Measurements from ENCODE around the gene DDX17. TPM values are rescaled to one million over a fixed set of nuclear protein-coding genes. Genes with fewer than 3 reads are reported as not detected.

DDX17 gene
- 121 TPM for polyA plus RNA-seq (2013, experiment 1 of 2)
- polyA plus RNA-seq (2013, experiment 2 of 2): 114 TPM

DNA sequence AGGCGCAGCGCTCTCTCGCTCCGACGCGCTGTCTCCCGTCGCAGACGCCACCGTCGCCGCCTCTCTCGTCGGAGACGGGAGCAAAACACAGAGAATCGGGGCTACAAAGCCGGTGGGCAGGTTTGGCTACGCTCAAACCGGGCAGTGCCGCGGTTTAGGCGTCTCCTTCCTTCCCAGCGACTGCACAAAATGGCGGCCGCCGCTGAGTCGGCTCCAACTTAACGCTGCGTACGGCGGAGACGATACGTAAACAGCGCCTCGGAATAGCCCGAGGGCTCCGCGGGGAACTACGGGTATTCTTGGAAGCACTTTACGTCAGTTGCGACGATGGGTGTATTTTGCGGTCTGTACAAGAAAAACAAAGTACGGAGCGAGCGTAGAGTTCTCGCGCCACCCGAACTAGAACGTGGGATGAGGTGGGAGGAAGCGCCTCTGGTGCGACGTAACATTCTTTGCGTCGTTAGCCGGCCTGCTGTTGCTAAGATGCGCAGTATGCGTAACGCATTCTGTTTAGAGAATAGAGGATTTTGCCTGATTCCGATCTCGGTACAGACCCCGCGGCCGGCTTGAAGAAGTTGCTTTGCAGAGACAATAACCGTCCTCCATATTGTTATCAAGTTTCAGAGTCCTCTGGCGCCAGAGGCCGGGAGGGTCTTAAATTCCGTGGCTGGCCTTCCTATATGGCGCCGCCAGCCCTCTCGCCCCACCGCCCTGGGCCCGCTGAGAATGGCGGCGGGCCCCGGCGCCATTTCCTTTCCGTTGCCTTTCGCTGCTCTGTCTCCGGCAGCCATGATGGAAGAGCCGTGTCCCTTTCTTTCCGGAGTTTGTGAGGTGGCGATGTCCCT is at the start of gene DDX17:
TSS of gene DDX17 (minus strand) at position 194 of the 845 bp plus-strand sequence.
- H3K9me3 ChIP-seq (ENCODE audit: control insufficient read depth, low read length): no peaks in the 10 kb centered on the region
- no peaks in the 10 kb centered on the region for H3K27me3 ChIP-seq (ENCODE audit: control insufficient read depth in 1 of 2, insufficient read depth in 1 of 2, low read length in 2 of 2)
- peaks cover 4% of the 10 kb centered on the region for H3K79me1 ChIP-seq (replicated peaks; ENCODE audit: low read length, poor library complexity, severe bottlenecking)
- H3K4me2 ChIP-seq (ENCODE audit: low read length, poor library complexity, severe bottlenecking): peak within 1 kb of the TSS; percentile 62
- H3K14ac ChIP-seq (ENCODE audit: low read length in 2 of 2): peak within 1 kb of the TSS; percentile 55 to 97
- H3K36me3 ChIP-seq (ENCODE audit: control insufficient read depth in 1 of 2, insufficient read depth in 2 of 2, low read depth in 1 of 2, low read length in 2 of 2): peaks cover 7 to 27% of the 10 kb centered on the region in 2 experiments
- WGBS: 4% methylated on average over 83 of the region's 83 CpGs
- H2BK12ac ChIP-seq (ENCODE audit: low read length in 2 of 2): peak within 1 kb of the TSS in 1 of 2 experiments; percentile 19
- H2BK5ac ChIP-seq (ENCODE audit: low read depth, low read length, poor library complexity, severe bottlenecking): peak within 1 kb of the TSS; percentile 99
- peak within 1 kb of the TSS; percentile 99 to 100 for H3K18ac ChIP-seq (ENCODE audit: low read depth in 1 of 2, low read length in 2 of 2)
- peak within 1 kb of the TSS; percentile 84 to 92 for H3K4me3 ChIP-seq (ENCODE audit: insufficient read depth in 1 of 2, low read depth in 1 of 2, low read length in 2 of 2)
- H3K27ac ChIP-seq (ENCODE audit: low read length, poor library complexity, severe bottlenecking): peak within 1 kb of the TSS; percentile 98
- H2AFZ ChIP-seq (ENCODE audit: low read depth, low read length): peak within 1 kb of the TSS; percentile 83
- DNase-seq: peak; percentile 97
- peaks cover 3% of the 10 kb centered on the region for H3K4me1 ChIP-seq (ENCODE audit: control insufficient read depth, insufficient read depth, low read depth, low read length)
- H4K91ac ChIP-seq (ENCODE audit: low read length): peak within 1 kb of the TSS; percentile 100
- peak within 1 kb of the TSS; percentile 99 to 100 for H3K4ac ChIP-seq (ENCODE audit: low read depth in 1 of 2, low read length in 2 of 2)
- H2BK120ac ChIP-seq (ENCODE audit: low read depth, low read length): peak within 1 kb of the TSS; percentile 99
- peak within 1 kb of the TSS; percentile 100 for H4K8ac ChIP-seq (ENCODE audit: low read length)
- peak within 1 kb of the TSS; percentile 100 for H2BK15ac ChIP-seq (ENCODE audit: low read depth, poor library complexity, severe bottlenecking)
- H2AK5ac ChIP-seq (ENCODE audit: low read length, severe bottlenecking): peak within 1 kb of the TSS; percentile 94
- H3K23ac ChIP-seq (ENCODE audit: low read length in 2 of 2): peak within 1 kb of the TSS; percentile 29 to 97
- peak within 1 kb of the TSS; percentile 99 for H3K9ac ChIP-seq (ENCODE audit: low read length)

DNA sequence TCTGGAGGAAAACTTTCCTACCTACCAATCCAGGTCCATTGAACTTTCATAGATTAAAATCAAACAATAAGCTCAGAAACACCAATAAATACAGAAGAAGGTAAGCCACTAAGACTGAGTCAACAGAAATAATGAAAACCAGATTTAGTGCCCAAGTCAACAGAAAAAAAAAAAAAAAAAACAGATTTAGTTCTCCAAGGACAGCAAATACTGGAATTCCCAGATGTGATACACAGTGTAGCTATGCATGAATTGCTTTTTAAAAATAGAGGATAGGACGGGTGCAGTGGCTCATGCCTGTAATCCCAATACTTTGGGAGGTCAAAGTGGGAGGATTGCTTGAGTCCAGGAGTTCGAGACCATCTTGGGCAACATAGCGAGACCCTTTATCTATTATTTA is 48.2 kb upstream of the DDX17 start:
- no peak overlapping the region for H3K4ac ChIP-seq (ENCODE audit: low read depth in 1 of 2, low read length in 2 of 2)
- no peak overlapping the region for H3K27ac ChIP-seq (ENCODE audit: low read length, poor library complexity, severe bottlenecking)
- no peak overlapping the region for H2AFZ ChIP-seq (ENCODE audit: low read depth, low read length)
- H4K8ac ChIP-seq (ENCODE audit: low read length): no peak overlapping the region
- no peak overlapping the region for H3K4me2 ChIP-seq (ENCODE audit: low read length, poor library complexity, severe bottlenecking)
- WGBS: 89% methylated on average over 1 of the region's 3 CpGs
- H2BK5ac ChIP-seq (ENCODE audit: low read depth, low read length, poor library complexity, severe bottlenecking): no peak overlapping the region
- no peak overlapping the region for H3K23ac ChIP-seq (ENCODE audit: low read length in 2 of 2)
- no peak overlapping the region for H3K14ac ChIP-seq (ENCODE audit: low read length in 2 of 2)
- no peak overlapping the region for H2BK15ac ChIP-seq (ENCODE audit: low read depth, poor library complexity, severe bottlenecking)
- H3K79me1 ChIP-seq (replicated peaks; ENCODE audit: low read length, poor library complexity, severe bottlenecking): no peaks in the 10 kb centered on the region
- H2BK120ac ChIP-seq (ENCODE audit: low read depth, low read length): no peak overlapping the region
- no peaks in the 10 kb centered on the region for H3K4me1 ChIP-seq (ENCODE audit: control insufficient read depth, insufficient read depth, low read depth, low read length)
- no peak overlapping the region for H4K91ac ChIP-seq (ENCODE audit: low read length)
- no peaks in the 10 kb centered on the region for H3K36me3 ChIP-seq (ENCODE audit: control insufficient read depth in 1 of 2, insufficient read depth in 2 of 2, low read depth in 1 of 2, low read length in 2 of 2)
- H3K18ac ChIP-seq (ENCODE audit: low read depth in 1 of 2, low read length in 2 of 2): no peak overlapping the region
- H2BK12ac ChIP-seq (ENCODE audit: low read length in 2 of 2): no peak overlapping the region
- no peak for DNase-seq
- H2AK5ac ChIP-seq (ENCODE audit: low read length, severe bottlenecking): no peak overlapping the region
- H3K27me3 ChIP-seq (ENCODE audit: control insufficient read depth in 1 of 2, insufficient read depth in 1 of 2, low read length in 2 of 2): no peaks in the 10 kb centered on the region
- no peak overlapping the region for H3K4me3 ChIP-seq (ENCODE audit: insufficient read depth in 1 of 2, low read depth in 1 of 2, low read length in 2 of 2)
- no peaks in the 10 kb centered on the region for H3K9me3 ChIP-seq (ENCODE audit: control insufficient read depth, low read length)
- H3K9ac ChIP-seq (ENCODE audit: low read length): no peak overlapping the region

DNA sequence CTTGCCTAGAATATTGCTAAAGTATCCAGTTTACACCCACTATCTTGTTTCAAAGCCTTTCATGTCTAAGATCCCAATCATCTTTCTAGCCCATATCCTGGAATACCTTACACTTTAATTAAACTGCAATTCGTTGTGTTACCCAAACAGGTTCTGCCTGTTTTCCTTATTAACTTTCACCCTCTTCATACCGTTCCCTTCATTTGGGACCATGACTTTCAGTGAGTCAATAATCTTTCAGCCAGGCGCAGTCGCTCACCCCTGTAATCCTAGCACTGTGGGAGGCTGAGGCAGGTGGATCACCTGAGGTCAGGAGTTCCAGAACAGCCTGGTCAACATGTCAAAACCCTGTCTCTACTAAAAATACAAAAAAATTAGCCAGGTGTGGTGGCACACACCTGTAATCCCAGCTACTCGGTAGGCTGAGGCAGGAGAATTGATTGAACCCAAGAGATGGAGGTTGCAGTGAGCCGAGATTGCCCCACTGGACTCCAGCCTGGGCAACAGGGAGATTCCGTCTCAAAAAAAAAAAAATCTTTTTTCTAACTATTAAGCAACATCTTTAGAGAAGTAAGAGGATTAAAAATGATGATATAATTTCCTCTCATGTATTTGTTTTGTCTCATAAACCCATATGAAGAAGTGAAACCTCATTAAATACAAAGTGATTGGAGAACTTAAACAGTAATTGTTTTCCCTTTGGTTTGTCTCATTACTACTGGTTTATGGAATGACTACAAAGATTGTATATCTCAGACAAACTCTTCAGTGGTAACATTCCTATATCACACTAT is 43.2 kb upstream of the DDX17 start:
- Histone ChIP-seq H3K9ac (ENCODE audit: low read length) (no peak overlapping the region), H4K91ac (ENCODE audit: low read length) (no peak overlapping the region), H3K18ac (ENCODE audit: low read depth in 1 of 2, low read length in 2 of 2) (no peak overlapping the region), H3K14ac (ENCODE audit: low read length in 2 of 2) (no peak overlapping the region), H2AK5ac (ENCODE audit: low read length, severe bottlenecking) (no peak overlapping the region), H3K27me3 (ENCODE audit: control insufficient read depth in 1 of 2, insufficient read depth in 1 of 2, low read length in 2 of 2) (no peaks in the 10 kb centered on the region), H2BK12ac (ENCODE audit: low read length in 2 of 2) (no peak overlapping the region), H3K79me1 (replicated peaks; ENCODE audit: low read length, poor library complexity, severe bottlenecking) (no peaks in the 10 kb centered on the region), H3K36me3 (ENCODE audit: control insufficient read depth in 1 of 2, insufficient read depth in 2 of 2, low read depth in 1 of 2, low read length in 2 of 2) (no peaks in the 10 kb centered on the region), H3K4me1 (ENCODE audit: control insufficient read depth, insufficient read depth, low read depth, low read length) (no peaks in the 10 kb centered on the region), H3K9me3 (ENCODE audit: control insufficient read depth, low read length) (peaks cover 2% of the 10 kb centered on the region), H3K4ac (ENCODE audit: low read depth in 1 of 2, low read length in 2 of 2) (no peak overlapping the region), H3K27ac (ENCODE audit: low read length, poor library complexity, severe bottlenecking) (no peak overlapping the region), H2BK5ac (ENCODE audit: low read depth, low read length, poor library complexity, severe bottlenecking) (no peak overlapping the region), H2BK15ac (ENCODE audit: low read depth, poor library complexity, severe bottlenecking) (no peak overlapping the region), H3K4me3 (ENCODE audit: insufficient read depth in 1 of 2, low read depth in 1 of 2, low read length in 2 of 2) (no peak overlapping the region), H2BK120ac (ENCODE audit: low read depth, low read length) (no peak overlapping the region), H4K8ac (ENCODE audit: low read length) (no peak overlapping the region), H3K4me2 (ENCODE audit: low read length, poor library complexity, severe bottlenecking) (no peak overlapping the region), H2AFZ (ENCODE audit: low read depth, low read length) (no peak overlapping the region), H3K23ac (ENCODE audit: low read length in 2 of 2) (no peak overlapping the region)
- no peak for DNase-seq
- WGBS: 94% methylated on average over 4 of the region's 7 CpGs

DNA sequence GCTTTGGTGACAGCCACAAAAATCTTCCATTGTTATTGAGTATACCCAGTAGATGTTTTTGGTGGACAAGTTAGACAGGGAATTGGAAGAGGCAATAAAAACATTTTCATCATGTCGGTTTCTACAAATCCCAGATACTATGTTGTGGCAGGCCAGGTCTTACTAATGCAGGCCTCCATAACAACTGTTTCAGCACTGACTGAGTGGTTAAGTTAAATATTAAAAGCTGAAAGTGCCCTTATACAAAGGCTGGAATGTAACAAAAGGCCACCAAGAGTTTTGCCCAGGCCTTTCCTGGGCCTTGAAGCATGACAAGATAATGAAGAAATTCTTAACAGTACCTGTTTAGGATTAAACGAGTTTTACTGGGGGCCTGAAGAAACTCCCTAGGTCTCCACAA is 34.6 kb upstream of the DDX17 start:
- Histone ChIP-seq H4K91ac (ENCODE audit: low read length) (no peak overlapping the region), H2BK15ac (ENCODE audit: low read depth, poor library complexity, severe bottlenecking) (no peak overlapping the region), H3K9me3 (ENCODE audit: control insufficient read depth, low read length) (peaks cover 10% of the 10 kb centered on the region), H3K4me2 (ENCODE audit: low read length, poor library complexity, severe bottlenecking) (peak overlapping the region; percentile 16), H3K9ac (ENCODE audit: low read length) (no peak overlapping the region), H2BK5ac (ENCODE audit: low read depth, low read length, poor library complexity, severe bottlenecking) (no peak overlapping the region), H3K27me3 (ENCODE audit: control insufficient read depth in 1 of 2, insufficient read depth in 1 of 2, low read length in 2 of 2) (no peaks in the 10 kb centered on the region), H4K8ac (ENCODE audit: low read length) (no peak overlapping the region), H3K14ac (ENCODE audit: low read length in 2 of 2) (no peak overlapping the region), H2BK12ac (ENCODE audit: low read length in 2 of 2) (no peak overlapping the region), H2AFZ (ENCODE audit: low read depth, low read length) (no peak overlapping the region), H3K4ac (ENCODE audit: low read depth in 1 of 2, low read length in 2 of 2) (no peak overlapping the region), H2BK120ac (ENCODE audit: low read depth, low read length) (no peak overlapping the region), H3K79me1 (replicated peaks; ENCODE audit: low read length, poor library complexity, severe bottlenecking) (no peaks in the 10 kb centered on the region), H2AK5ac (ENCODE audit: low read length, severe bottlenecking) (no peak overlapping the region), H3K18ac (ENCODE audit: low read depth in 1 of 2, low read length in 2 of 2) (no peak overlapping the region), H3K23ac (ENCODE audit: low read length in 2 of 2) (no peak overlapping the region), H3K4me1 (ENCODE audit: control insufficient read depth, insufficient read depth, low read depth, low read length) (peaks cover 2% of the 10 kb centered on the region), H3K36me3 (ENCODE audit: control insufficient read depth in 1 of 2, insufficient read depth in 2 of 2, low read depth in 1 of 2, low read length in 2 of 2) (no peaks in the 10 kb centered on the region), H3K4me3 (ENCODE audit: insufficient read depth in 1 of 2, low read depth in 1 of 2, low read length in 2 of 2) (no peak overlapping the region), H3K27ac (ENCODE audit: low read length, poor library complexity, severe bottlenecking) (peak overlapping the region; percentile 67)
- 93% methylated on average over 2 of the region's 2 CpGs for WGBS
- DNase-seq: no peak

Data from mesenchymal stem cell (in vitro differentiated cells and primary cell).